ENCODE data around the gene RAC3.

The RAC3 gene

DNA sequence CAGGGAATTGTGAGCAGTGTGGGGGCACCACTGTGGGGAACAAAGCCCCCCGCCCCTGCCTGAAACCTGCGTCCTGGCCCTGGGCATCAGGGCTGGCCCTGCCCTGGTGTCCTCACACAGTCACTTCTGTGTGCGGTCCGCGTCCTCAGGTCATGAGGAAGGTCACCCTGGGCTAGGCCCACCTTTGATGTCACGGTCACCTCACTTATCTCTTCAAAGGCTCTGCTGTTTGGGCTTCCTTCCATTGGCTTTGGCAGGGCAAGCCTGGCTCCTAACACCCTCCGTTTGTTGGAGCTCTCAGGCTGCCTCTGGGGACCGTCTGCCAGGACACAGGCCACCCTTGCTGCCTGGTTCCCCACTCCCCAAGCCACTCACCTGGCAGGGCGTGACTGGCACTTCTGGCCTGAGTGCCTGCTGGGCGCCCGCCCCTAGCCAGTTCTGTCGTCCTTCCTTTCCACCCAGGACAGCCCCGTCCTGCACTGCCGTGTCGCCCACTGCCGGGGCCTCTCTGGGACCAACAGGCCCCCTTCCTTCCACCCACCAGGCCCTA lies 17.6 kb upstream of the RAC3 start:
- no peak for DNase-seq

DNA sequence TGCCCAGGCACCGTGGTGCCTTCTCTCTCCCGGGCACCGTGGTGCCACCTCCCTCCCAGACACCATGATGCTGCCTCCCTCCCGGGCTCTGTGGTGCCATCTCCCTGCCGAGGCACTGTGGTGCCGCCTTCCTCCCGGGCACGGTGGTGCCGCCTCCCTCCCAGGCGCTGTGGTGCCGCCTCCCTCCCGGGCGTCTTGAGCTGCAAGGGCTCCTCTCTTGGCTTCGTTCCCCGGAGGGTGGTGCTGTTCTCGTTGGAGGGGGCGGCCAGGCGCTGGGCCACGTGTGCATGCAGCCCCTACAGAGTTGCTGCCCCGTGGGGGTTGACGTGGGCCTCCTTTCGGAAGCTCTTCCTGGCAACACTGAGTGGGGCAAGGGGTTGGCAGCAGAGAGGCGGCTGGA lies 17.0 kb upstream of the RAC3 start:
- no peak for DNase-seq

DNA sequence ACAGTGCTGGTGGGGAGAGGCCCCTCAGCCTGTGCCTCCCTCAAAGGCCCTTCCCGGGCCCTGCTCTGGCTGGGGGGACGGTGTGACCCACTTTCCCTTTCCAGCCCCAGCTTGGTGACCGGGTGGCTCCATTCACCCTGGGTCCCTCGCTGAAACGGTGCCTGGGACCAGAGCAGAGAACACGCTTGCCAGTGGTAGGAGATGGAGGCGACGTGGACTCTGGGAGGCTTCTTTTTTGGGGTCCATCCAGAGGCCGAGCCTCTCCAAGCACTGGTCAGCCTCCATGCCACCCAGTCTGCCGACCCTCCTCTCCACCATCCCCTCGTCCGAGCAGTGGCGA lies 16.5 kb upstream of the RAC3 start:
- no peak for DNase-seq

DNA sequence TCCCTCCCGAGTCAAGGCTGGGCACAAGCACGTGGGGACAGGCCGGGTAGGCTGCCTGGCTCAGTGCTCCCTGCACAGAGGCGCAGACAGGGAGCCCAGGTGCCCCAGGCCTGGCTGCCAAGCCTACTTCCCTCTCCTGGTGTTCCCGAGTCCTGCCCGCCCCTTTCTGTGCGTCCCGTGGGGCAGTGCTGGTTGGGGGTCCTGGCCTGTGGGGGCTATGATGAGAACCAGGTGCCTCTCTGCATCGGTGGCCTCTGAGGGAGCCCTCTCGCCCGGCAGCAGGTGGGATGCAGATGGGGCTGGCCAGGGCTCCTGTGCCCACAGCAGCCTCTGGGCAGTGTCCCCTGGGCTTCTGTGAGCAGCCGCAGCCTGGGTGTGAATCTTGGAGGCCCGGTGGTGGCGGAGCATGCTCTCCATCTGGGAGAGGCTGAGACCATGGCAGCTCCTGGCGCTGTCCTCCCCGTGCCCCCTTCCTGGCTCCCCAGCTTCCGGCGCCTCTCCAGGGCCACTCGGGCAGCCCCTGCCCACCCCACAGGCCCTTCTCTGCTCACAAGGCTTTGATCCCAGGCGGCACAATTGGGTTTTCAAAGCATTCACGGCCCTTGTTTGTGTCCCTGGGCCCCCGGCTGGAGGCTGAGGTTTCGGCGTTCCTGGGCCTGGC lies 16.0 kb upstream of the RAC3 start:
- no peak for DNase-seq

DNA sequence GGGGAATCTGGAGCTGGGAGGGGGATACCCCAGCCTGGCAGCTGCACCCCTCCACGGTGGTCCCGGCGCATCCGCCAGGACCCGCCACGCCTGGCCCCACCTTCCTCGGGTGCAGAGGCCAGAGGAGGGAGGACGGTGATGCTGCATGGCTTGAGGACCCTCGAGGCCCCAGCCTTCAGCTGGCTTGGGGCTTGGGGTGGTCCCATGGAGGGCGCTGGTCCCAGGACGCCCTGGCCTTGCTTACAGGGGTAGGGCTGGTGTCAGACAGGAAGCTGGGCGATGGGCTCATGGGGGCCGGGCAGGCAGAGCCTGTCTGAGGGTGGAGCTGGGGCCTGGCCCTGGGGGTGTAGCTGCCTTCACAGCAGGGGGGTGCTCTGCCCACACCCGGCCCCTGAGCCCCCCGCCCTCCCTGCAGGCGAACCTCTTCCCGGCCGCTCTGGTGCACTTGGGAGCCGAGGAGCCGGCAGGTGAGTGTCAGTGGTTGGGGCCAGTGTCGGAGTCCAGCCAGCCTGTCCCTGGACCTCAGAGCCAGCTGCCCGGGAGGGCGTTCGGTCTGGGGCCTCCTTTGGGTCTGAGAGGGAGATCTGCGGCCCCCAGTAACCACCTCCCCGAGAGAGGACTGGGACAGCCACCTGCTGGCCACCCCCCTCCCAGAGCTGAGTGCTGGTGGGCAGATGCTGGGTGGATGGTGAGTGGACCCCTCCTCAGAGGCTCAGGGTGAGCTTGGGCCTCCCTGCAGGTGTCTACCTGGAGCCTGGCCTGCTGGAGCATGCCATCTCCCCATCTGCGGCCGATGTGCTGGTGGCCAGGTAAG lies 15.2 kb upstream of the RAC3 start:
- no peak for DNase-seq

DNA sequence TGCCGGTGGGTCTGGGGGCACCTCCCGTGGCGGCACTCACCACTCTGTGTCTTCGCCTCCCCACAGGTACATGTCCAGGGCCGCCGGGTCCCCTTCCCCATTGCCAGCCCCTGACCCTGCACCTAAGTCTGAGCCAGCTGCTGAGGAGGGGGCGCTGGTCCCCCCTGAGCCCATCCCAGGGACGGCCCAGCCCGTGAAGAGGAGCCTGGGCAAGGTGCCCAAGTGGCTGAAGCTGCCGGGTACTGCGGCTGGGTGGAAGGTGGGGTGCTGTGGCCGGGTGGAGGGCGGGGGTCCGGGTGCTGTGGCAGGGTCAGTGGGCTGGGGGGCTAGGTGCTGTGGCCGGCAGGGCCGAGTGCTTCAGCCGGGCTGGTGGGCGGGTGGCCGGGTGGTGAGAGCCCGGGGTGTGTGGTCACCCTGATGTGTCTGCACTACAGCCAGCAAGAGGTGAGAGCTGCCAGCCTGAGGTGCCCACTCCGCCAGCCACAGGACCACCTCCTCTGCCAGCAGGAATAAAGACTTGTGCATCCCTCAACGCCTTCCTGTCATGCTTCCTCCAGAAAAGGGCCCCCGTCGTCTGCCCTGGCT lies 14.5 kb upstream of the RAC3 start:
- DNase-seq, result no peak

DNA sequence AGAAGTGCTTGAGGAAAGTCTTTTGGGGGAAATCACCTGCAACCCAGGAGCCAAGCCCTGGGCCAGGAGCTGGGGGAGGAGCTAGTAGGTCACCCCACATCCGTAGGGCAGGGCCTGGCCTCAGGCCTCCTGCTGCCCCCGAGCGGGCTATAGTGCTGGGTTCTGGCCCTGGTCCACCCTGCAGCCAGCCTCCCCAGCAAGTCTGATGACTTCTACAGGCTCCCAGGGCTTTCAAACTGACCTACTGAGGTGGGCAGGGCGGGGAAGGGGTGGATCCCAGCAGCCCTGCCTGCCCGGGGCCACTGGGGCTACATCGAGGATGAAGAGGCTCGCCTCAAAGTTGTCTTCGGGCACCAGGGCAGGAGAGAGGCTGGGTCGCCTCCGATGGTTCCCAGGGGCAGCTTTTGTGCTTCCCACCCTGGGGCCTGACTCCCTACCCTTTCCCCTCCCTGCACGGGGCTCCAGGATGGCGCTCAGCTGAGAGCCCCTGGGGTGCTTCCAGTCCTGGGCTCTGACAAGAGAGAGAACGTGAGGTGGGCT lies 13.8 kb upstream of the RAC3 start:
- DNase-seq, result no peak

DNA sequence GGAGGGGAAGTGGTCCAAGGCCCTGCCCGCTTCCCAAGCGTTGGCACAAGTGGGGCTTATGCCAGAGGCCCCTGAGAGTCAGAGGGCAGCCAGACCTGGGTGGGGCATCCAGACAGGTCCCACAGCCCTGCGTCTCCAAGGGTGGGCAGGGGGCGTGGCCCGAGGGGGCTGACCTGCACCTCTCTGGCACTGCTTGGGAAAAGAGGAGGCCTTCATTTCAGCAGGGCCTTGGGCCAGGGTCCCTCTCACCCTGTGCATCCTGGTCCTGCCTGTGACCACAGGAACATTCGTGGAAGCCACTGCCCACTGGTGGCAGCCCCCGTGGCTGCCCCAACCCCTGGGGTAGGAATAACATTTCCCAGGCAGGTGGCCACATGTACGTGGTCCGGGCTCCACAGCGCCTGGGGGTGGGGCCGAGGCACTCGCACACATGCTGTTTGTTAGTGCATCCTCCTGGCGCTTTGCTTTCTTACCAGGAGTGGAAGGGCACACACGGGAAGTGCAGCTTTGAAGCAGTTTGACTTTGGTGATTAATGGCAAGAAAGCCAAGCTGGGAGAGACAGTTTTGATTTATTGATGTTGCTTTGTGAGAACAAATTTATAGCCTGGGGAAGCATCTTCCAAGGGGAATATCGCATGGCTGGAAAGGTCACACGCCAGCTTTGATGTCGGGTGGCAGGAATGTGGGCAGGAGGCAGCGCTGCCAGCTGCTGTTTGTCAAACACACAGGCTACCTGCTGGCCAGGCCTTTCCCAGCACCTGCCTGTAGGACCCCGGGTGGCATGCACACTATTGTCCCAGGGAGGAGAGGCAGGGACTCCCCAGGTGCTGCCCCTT lies 13.1 kb upstream of the RAC3 start:
- no peak for DNase-seq

DNA sequence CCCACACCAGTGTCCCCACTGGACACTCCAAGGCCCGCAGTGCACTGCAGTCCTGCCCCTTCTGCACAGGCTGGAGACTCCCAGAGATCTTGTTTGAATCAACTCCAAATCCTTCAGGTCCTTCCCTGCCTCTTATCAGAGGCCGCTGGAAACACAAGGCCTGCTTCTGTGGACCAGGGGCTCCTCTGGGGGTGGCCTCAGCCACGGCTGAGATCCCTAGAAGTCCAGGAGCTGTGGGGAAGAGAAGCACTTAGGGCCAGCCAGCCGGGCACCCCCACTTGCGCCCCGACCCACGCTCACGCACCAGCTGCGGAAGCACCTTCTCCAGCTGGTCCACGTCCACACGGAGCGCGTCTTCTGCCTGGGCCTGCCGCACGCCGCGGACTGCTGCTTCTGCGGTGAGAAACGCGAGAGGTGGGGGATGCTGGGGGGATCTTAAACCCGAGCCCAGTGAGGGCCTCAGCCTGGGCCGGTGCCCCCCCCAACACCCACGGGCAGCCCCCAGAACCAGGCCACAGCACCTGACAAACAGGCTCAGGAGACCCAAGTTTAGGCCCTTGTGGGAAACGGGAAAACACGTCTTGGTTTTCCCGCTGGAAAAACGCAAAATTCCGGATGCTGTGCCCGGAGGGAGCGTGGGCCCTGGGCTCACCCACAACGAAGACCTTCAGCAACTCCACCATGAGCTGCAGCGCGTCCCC lies 12.3 kb upstream of the RAC3 start:
- no peak for DNase-seq

DNA sequence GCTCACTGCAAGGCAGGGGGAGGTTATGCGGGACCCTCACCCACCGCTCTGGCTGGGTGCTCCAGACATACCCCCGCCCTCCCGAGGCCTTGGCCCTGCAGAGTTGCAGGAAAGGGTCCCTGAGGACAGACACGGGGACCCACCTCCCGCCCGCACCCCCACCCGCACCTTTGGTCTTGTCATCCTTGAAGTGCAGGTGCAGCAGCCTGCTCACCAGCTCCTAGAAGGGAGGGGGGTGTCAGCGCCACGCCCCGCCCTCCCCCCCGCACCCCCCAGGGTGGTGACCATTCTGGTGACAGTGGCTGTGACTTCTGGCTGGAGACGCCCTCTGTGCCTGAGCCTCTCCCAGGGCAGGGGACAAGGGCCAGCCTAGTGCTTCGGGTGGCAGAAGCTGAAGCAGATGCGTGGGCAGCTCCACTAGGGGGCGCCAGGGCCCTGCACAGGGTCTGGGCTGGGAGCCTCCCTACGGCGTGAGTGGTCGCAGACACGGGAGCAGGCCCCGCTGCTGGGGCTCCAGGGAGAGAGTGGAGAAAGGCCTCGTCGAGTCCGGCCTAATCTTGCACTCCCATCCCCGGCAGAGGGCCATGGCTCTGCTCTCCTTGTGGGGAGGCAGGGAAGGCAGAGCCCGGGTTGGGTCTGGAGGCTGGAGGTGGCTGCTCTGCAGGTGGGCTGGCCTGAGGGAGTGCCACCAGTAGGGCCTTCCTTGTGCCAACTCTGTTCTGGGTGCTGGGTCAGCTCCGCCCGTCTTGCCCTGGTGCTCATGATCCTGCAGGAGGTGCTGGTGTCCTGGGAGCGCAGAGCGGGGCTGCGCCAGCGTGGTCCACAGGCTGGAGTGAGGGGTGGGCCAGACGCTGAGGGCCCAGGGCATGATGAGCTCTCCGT lies 11.5 kb upstream of the RAC3 start:
- DNase-seq, result no peak

DNA sequence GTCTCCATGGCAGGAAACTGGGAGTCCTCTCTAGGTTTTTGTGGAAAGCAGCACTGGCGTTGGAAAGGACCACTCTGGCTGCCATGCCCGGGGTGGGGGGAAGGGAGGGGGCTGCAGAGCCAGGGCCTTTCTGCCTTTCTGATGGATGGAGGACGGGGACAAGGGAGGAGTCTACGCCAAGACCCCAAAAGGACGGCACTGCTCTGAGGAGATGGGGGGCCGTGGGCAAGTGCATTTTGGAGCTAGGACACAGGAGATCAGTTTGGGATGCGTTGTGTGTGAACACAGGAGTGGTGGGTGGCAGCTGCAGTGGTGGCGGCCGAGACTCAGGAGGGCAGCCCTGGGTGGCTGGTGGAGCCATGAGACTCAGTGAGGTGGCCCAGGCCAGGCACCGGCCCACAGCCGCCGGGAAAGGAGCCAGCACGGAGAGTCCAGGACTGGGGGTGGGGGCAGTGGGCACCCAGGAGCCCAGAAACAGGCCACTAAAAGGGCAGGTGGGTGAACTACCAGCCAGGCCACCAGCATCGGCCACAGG lies 10.8 kb upstream of the RAC3 start:
- no peak for DNase-seq

DNA sequence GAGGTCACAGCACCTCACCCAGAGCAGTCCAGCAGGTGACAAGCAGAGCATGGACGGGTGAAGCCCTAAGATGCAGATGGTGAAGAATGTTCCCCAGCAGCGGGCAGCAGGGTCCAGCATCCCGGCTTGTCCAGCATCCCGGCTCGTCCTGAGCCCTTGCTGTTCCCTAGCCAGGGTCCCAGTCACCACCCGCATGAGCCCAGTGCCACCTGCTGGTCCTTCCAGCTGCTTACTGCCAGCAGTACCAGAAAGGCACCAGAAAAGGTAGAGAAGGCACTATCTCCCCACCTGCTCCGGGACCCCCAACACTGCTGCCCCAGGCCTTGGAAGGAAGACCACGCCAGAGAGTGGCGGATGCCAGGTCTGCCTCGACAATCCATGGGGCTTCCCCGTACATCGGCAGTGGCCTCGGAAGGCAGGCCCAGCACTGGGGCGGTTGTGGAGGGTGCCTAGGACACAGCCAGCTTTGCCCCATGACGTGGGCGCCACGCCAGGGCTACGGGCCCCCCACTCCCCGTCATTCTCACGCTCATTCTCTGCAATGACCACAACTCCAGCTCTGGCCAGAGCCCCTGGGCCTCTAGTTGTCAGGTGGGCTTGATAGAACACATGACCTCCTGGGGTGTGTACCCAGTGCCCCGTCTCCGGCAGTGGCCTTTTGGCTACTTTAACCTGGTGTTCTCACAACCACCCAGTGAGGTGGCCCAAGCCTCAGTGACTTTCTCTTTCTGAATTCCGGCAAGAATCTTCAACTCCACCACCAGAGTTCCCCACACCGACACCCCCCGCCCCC lies 10.2 kb upstream of the RAC3 start:
- peak; percentile 10 for DNase-seq

DNA sequence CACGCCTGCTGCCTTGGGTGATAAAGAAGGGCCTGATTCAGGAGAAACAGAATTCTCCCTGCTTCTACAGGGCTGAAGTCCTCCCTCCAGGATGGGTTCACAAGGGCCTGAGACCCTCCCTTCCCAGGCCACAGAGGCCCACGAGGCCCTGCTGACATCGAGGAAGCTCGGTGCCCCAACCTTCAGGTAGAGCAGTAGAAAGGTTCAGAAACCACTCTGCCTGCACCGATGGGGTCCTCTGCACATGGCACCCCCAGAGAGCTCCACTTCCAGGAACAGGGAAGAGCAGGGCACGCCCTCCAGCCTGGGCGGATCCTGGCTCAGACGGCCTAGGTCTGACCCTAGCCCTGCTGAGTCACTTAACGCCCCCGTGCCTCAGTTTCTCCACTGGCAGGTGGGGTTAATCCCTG lies 9.6 kb upstream of the RAC3 start:
- no peak for DNase-seq

DNA sequence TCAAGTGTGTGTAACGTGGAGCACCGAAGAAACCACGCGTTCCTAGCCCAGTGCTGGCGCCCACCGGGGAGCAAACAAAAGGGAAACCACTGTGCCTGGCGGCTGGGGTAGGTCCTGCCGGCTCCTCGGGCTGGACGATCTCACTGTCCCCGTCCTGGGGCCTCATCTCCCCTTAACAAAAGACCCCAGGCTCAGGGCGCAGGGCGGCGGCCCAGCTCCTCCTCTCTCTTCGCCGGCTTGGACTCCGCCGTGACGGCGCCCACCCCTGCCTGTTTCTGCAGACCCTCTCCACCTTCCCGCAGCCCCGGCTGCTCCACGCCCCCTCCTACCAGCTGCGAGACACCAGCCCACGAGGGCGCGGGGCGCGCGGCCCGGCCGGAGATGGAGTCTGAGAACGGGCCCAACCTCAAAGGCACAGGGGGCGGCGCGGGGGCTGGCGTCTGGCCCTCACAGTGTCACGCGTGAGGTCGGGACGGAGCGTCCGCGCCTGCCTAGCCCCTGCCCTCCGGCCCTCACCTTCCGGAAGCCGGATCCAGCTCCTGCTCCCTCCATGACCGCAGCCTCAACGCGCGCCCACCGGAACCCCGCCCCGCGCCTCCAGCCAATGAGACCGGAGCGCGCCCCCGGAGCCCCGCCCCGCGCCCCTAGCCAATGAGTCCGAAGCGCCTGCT lies 9.0 kb upstream of the RAC3 start, which contains the start of gene CENPX:
Gene CENPX (minus strand): TSS at position 569 of the 671 bp plus-strand sequence. CDS start 17 bp downstream, at position 552.
- DNase-seq, result no peak

DNA sequence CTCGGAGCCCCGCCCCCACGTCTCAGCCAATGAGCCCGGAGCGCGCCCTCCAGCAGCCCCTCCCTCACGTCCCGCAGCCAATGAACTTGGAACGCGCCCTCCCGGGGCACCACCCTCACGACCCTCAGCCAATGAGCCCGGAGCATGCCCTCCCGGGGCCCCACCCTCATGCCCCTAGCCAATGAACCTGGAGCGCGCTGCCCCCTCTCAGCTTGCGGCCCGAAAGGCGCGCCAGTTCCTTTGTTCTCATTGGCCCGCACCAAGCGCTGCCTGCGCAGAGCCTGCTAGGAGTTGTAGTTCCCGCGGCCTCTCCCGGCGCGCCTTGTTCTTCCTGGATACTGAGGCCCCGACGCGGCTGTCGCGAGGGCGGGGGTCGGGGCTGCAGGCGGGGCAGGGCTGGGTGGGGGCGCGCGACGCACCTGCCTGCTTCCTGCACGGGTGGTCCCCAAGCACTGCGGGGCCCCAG lies 8.5 kb upstream of the RAC3 start, which contains the start of gene LRRC45:
Gene LRRC45 (plus strand): TSS at position 325 of the 466 bp plus-strand sequence. CDS start 339 bp downstream, outside the sequence.
- DNase-seq, result peak; percentile 98

DNA sequence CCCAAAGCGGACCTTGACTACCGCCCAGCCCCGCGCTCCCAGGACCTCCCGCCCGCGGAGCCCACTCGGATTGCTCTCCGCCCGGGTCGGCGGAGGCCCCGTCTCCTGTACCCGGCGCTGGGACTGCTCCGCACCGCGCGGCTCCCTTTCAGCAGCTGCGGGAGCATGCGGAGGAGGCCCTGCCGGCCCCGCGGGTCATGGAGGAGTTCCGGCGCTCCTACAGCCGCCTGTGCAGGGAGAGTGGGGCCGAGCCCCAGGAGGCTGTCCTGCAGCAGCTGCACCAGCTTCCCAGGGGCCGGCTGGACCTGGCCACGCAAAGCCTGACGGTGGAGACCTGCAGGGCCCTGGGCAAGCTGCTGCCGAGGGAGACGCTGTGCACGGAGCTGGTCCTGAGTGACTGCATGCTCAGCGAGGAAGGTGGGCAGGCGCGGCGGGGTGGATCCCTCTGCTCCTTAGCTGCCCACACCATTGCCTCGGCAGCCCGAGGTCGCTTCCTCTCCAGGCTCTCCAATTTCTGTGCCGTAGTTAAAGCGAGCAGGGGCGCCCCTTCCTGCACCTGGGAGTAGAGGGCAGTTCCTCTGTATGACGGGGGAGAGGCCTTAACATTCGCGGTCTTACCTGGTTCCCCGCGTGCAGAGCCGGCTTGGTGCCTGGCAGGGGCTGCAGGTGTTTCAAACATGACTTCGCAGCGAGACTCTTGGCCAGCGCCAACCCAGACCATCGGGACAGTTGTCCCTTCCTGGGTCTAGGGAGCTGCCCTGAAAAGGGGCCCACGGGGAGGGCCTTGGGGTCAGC lies 7.8 kb upstream of the RAC3 start:
- DNase-seq, result no peak

DNA sequence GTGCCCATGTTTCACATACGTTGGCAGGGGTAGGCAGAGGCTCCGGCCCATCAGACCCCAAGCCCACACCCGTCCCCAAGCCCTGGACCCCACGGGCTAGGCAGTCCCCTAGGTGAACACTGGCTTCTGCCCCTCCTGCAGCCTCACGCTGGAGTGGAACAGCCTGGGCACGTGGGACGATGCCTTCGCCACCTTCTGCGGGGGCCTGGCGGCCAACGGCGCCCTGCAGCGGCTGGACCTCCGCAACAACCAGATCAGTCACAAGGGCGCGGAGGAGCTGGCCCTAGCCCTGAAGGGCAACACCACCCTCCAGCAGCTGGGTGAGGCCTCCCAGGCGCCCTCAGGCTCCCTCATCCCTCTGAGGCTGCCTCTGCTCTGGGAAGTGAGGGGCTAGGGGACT lies 6.6 kb upstream of the RAC3 start:
- no peak for DNase-seq
